HG02798 (cell line): ENCODE data around the gene VPS35L.

Experiments used
- ATAC-seq: cut with Tn5 transposase; IDR thresholded peaks from one replicate; pipeline ENCODE4 v1.9.1; 2021; ENCODE audit warnings: mild to moderate bottlenecking; ENCODE audit not compliant: unreplicated experiment, poor library complexity

VPS35L gene

GRCh38 chr16:19733551-19733950 is 178.0 kb downstream of the VPS35L start:
- ATAC-seq: no peak

GRCh38 chr16:19735074-19735867 is 179.8 kb downstream of the VPS35L start:
- no peak for ATAC-seq

DNA sequence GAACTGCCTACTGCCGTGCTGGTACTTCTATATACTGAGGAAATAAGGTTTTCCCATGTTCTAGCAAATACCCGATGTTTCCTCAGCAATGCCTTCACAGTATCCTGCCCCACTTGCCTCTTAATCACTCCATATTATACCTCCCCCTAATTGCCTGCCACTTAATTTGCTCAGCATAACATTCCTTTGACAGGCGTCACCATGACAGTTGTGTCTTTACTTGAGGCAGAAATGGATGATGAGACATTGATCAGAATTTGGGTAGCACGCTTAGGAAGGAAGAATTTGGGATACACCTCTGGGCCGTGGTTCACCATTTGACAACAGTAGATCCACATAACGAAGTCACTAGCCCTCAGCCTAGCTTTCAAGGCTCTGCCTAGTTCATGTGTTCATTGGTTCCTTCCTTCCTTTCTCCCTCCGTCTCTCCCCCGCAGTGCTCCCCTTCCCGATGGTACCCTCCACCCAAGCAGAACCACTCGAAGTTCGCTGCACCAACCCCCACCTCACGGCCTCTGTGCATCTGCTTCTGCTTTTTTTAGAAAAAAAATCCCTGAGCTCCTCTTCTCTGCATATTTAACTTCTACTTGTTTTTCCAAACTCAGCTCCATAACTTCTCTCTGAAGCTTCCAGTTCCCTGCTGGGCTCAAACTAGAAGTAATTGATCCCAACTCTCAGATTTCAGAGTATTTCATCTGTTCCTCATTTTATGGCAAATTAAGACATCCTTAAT is 182.0 kb downstream of the VPS35L start:
- no peak for ATAC-seq

- no peak for ATAC-seq
Measured at GRCh38 chr16:19741354-19741753, 185.9 kb downstream of the VPS35L start.

GRCh38 chr16:19743816-19744159 is 188.3 kb downstream of the VPS35L start:
- no peak for ATAC-seq

GRCh38 chr16:19744670-19745069 is 189.2 kb downstream of the VPS35L start:
- ATAC-seq: no peak

DNA sequence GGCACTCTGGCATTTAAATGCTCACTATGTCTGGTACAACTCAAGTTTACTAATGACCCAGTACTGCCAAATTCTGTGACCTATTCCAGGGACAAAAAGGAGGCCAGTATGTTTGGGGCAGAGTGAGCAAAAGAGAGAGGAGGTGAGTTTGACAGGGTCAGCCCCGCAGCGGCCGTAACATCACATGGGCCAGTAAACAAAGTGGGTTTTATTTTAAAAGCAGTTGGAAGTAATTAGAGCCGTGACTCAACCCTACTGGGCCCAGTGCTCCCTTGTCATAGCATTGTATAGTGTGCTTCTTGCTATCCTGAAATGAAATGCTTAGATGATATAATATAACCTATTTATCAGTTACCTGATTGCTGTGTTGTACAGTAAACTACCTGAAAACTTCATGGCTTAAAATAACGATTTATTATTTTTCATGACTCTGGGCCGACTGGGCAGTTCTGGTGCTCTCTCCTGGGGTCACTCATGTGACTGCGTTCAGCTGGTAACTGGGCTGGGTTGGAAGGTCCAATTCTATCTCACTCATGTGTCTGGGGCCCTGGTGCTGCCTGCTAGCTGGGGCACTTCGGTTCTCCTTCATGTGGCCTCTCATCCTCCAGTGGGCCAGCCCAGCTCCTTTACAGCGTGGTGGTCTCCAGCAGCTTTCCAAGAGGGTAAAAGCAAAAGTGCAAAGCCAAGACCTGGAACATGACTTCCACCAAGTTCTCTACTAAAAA is 189.9 kb downstream of the VPS35L start:
- no peak for ATAC-seq

DNA sequence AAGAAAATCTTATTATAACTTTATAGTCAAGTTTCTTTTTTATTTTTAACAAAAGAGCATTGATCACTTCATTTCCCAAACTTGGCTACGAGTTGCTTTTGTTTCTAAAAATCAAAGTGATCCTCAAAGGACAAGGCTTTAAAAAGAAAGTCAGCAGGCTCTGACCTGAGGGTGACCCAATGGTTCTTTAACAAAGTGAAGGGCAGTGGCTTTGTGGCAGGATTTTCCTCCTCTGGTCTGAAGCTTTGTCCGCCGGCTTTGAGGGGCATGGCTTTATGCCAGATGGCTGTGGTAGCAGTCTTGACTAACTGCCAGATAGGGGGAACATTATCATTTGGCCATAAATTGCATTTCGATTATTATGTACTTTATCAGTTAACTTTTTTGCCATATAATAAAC is 191.1 kb downstream of the VPS35L start:
- no peak for ATAC-seq

DNA sequence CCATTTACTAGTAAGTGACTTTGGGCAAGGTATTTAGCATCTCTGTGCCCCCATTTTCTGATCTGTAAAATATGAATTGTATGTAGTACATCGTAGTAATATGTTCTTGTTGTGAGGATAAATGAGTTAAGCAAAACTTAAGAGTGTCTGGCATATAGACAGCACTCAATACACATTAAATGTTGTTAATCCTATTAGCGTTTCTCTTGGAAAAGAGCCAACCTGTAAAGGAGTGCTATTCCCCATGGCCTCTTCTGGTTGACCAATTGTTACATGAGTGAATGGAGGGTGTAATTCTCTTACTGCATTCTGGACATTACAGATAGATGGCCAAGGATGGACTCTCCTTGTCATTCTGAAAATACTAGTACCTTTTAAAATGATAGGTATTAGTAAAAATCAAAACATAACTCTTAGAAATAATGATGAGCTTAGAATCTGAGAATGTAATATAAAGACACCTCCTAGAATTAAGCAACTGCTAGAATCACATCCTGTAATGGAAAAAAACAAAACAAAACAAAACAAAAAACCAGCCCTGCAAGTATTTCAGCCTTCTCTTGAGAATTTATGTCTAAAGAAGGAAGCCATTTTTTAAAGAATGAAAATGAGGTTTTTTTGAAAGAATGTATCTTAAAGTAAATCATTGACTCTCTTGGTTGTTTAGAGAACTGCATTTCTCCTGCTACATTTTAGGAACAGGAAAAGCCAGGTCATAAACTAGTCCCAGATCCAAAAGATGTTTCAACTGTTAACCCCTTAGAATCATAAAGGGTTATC is 193.1 kb downstream of the VPS35L start:
- ATAC-seq: no peak

GRCh38 chr16:19749571-19750080 is 194.1 kb downstream of the VPS35L start:
- no peak for ATAC-seq
